ENCODE results near the gene PAX7. TPM values are rescaled to one million over a fixed set of nuclear protein-coding genes. Genes with fewer than 3 reads are reported as not detected.

The PAX7 gene
- total RNA-seq, 6 experiments from 2014 or later: not detected

- no peaks in the 10 kb centered on the region for H3K36me3 ChIP-seq
- 8% methylated on average over 7 of the region's 15 CpGs for WGBS (ENCODE audit: insufficient coverage, low coverage, low lambda C conversion rate, missing lambda C conversion rate)
These were observed 2.9 kb downstream of the PAX7 start for GRCh38 chr1:18633422-18634155.

DNA sequence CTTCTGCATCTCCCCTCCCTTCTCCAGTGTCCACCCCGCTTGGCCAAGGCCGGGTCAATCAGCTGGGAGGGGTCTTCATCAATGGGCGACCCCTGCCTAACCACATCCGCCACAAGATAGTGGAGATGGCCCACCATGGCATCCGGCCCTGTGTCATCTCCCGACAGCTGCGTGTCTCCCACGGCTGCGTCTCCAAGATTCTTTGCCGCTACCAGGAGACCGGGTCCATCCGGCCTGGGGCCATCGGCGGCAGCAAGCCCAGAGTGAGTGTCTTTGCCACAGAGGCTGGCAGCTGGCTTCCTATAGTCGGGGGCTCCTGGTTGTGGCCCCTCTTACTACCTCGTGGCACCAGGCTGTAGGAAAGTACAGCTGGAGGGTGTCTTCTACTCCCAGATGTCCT is 3.6 kb downstream of the PAX7 start:
- WGBS (ENCODE audit: insufficient coverage, low coverage, low lambda C conversion rate, missing lambda C conversion rate): 5% methylated on average over 4 of the region's 16 CpGs
- intact Hi-C loops (cut with DNase I): no loop called here

More at GRCh38 chr1:18633422-18634155, 2.9 kb downstream of the PAX7 start:
- H3K9me3 ChIP-seq: no peaks in the 10 kb centered on the region
- H3K27ac ChIP-seq: no peak overlapping the region
- no peak overlapping the region for H3K4me3 ChIP-seq
- ATAC-seq: no peak
- peaks cover 9 to 24% of the 10 kb centered on the region in 2 donors for H3K27me3 ChIP-seq
- DNase-seq: no peak
- H3K4me1 ChIP-seq: no peaks in the 10 kb centered on the region
- intact Hi-C loops (cut with DNase I): no loop called here
- no peak for TF ChIP-seq CTCF (IDR thresholded peaks at IDR 0.05)
- TF ChIP-seq POLR2A (IDR thresholded peaks at IDR 0.05): no peak

DNA sequence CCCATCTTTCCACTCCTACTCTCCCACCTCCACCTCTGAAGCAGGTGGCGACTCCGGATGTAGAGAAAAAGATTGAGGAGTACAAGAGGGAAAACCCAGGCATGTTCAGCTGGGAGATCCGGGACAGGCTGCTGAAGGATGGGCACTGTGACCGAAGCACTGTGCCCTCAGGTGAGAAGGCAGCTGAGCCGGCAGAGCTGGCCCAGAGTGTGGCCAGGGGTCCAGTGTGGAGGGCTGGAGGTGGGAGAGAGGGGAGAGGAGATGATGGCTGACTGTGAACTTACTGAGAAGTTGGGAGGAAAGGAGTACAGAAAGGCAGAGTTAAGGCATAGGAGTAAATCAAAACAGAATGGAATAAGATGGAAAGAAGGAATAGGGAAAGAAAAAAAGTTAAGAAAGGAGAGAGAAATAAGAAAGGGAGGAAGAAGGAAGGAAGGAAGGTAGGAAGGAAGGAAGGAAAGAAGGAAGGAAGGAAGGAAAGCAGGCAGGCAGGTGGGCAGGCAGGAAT is 4.5 kb downstream of the PAX7 start:
- H3K9me3 ChIP-seq: no peaks in the 10 kb centered on the region
- H3K4me3 ChIP-seq: no peak overlapping the region
- H3K36me3 ChIP-seq: no peaks in the 10 kb centered on the region
- TF ChIP-seq CTCF (IDR thresholded peaks at IDR 0.05): no peak
- TF ChIP-seq POLR2A (IDR thresholded peaks at IDR 0.05): no peak
- DNase-seq: no peak
- ATAC-seq: no peak
- H3K27me3 ChIP-seq: peaks cover 4 to 13% of the 10 kb centered on the region in 2 donors
- intact Hi-C loops (cut with DNase I): no loop called here
- WGBS (ENCODE audit: insufficient coverage, low coverage, low lambda C conversion rate, missing lambda C conversion rate): 0% methylated on average over 5 of the region's 5 CpGs
- no peaks in the 10 kb centered on the region for H3K4me1 ChIP-seq
- H3K27ac ChIP-seq: no peak overlapping the region

More for the DNA sequence above, 3.6 kb downstream of the PAX7 start:
- no peak for ATAC-seq
- Histone ChIP-seq H3K4me1 (no peaks in the 10 kb centered on the region), H3K27me3 (peaks cover 8 to 21% of the 10 kb centered on the region in 2 donors), H3K9me3 (no peaks in the 10 kb centered on the region), H3K4me3 (no peak overlapping the region), H3K27ac (no peak overlapping the region), H3K36me3 (no peaks in the 10 kb centered on the region)
- TF ChIP-seq CTCF (IDR thresholded peaks at IDR 0.05) (no peak), POLR2A (IDR thresholded peaks at IDR 0.05) (no peak)
- DNase-seq: no peak

DNA sequence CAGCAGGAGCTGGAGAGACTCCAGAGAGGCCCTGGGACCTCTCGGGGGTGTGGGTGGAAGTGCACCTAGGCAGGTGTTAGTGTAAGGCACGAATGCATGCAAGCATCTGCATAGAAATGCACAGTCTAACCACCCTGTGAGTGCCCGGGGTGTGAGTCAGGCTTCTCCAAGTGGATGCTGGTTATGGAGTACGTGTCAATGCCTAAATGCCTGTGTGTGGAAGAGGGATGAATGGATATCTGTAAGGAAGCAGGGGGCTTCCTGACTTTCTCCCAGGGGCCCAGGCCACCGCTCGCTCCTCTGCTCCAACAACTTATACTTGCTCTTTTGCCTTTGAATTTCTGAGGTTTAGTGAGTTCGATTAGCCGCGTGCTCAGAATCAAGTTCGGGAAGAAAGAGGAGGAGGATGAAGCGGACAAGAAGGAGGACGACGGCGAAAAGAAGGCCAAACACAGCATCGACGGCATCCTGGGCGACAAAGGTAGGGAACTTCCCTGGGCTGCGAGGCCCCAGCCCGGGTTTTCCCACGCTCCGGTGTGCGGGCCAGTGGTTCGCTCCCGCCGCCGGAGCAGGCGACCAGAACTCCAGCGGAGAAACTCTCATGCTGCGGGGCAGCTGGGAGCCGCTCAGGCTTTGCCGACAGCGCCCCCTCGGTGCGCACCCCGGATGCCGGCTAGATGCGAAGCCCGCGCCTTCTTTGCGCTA is 5.4 kb downstream of the PAX7 start:
- H3K36me3 ChIP-seq: no peaks in the 10 kb centered on the region
- H3K4me1 ChIP-seq: no peaks in the 10 kb centered on the region
- no peaks in the 10 kb centered on the region for H3K9me3 ChIP-seq
- DNase-seq (no peak), ATAC-seq (no peak)
- H3K27ac ChIP-seq: no peak overlapping the region
- no peak overlapping the region for H3K4me3 ChIP-seq
- TF ChIP-seq CTCF (IDR thresholded peaks at IDR 0.05) (no peak), POLR2A (IDR thresholded peaks at IDR 0.05) (no peak)
- peaks cover 4 to 18% of the 10 kb centered on the region in 2 donors for H3K27me3 ChIP-seq
- intact Hi-C loops (cut with DNase I): no loop called here
- WGBS (ENCODE audit: insufficient coverage, low coverage, low lambda C conversion rate, missing lambda C conversion rate): 5% methylated on average over 19 of the region's 40 CpGs
